GM20000 (cell line): ENCODE measurements around the gene GREB1L.

Source experiments
- DNase-seq: peaks from one replicate; pipeline ENCODE4 v3.0.0; 2012; ENCODE audit warnings: low spot score
- TF ChIP-seq, protein P1 (sequence below): IDR thresholded peaks from 2 replicates; pipeline ENCODE4 v1.5.1; 2012; ENCODE audit warnings: mild to moderate bottlenecking, control low read depth; ENCODE audit errors: extremely low read depth, missing control alignments

Gene GREB1L

DNA sequence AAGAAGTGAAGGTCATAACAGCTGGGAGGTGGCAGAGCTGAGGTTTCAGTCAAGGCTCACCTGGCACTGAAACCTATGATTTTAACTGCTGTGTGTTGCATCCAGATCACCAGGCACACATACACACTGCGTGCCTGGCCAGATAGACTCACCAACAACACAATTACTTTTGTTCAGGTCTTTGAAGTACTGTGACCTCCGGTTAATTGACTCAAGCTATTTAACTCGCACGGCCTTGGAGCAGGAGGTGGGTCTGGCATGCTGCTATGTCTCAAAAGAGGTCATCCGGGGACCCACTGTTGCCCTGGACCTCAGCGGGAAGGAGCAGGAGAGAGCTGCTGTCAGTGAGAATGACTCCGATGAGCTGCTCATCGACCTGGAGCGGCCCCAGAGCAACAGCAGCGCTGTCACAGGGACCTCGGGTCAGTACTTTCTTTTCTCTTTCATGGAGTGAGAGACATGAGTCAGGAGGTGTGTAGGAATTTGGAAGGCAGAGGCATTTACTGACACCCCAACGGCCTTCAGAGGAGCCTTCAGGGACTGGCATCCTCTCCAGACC is 254.3 kb downstream of the GREB1L start:
- DNase-seq, result no peak
- TF ChIP-seq, protein P1, sequence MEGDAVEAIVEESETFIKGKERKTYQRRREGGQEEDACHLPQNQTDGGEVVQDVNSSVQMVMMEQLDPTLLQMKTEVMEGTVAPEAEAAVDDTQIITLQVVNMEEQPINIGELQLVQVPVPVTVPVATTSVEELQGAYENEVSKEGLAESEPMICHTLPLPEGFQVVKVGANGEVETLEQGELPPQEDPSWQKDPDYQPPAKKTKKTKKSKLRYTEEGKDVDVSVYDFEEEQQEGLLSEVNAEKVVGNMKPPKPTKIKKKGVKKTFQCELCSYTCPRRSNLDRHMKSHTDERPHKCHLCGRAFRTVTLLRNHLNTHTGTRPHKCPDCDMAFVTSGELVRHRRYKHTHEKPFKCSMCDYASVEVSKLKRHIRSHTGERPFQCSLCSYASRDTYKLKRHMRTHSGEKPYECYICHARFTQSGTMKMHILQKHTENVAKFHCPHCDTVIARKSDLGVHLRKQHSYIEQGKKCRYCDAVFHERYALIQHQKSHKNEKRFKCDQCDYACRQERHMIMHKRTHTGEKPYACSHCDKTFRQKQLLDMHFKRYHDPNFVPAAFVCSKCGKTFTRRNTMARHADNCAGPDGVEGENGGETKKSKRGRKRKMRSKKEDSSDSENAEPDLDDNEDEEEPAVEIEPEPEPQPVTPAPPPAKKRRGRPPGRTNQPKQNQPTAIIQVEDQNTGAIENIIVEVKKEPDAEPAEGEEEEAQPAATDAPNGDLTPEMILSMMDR, result no peak

DNA sequence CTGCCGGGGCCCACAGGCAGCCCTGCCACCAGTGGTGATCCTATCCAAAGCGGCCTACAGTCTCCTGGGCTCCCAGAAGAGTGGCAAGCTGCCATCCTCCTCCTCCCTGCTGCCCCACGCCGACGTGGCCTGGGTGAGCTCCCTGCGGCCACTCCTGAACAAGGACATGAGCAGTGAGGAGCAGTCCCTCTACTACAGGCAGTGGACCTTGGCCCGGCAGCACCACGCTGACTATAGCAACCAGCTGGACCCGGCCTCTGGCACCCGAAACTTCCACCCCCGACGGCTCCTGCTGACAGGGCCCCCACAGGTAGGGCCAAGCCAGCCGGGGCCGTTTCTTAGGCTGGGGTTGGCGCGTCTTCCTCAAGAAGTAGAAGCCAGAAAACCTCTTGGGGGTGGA is 258.0 kb downstream of the GREB1L start:
- TF ChIP-seq, protein P1, result no peak
- no peak for DNase-seq

DNA sequence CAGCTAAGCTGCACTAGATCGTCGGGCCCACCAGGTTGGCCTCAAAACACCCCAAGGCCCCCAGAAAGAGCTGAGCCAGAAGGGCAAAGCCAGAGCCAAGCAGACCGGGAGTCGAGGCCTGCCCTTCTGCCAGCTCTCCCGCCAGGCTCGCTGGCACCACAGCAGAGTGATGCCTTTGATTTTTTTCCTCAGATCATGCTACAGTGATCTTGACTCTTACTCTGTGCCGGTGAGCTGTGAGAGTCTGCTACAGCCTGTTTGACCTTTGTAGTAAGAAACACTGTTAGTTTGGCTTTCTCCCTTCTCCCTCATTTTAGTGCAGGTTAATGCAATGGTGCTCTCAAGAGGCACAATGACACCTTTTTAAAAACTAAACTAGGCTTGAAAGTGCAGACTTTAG is 260.6 kb downstream of the GREB1L start:
- TF ChIP-seq, protein P1, result no peak
- DNase-seq, result no peak

DNA sequence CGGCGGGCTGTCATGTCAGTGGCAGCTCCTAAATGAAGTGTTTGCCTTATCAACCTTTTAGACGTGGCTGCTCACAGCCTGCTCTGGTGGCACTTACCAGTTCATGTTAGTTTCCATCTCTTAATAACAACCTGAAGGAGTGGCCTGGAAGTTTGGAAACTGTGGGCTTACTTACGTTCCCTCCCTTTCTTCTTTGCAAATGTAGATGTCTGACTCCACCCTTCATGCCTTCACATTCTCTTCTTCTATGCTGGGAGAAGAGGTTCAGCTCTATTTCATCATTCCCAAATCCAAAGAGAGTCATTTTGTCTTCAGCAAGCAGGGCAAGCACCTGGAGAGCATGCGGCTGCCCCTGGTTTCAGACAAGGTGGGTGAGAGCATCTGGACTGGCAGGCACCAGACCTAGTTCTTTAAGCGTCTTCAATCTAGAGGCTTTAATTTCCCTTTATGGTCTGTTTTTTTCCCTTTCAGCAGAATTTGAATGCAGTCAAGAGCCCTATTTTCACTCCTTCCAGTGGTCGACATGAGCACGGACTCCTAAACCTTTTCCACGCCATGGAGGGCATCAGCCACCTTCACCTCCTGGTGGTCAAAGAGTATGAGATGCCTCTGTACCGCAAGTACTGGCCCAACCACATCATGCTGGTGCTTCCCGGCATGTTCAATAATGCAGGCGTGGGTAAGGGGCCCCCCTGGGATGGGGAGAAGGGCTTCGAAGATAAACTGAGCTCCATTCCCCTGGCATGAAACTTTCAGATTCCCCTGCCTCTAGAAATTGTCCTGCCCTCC is 266.1 kb downstream of the GREB1L start:
- TF ChIP-seq, protein P1, result no peak
- DNase-seq, result no peak

DNA sequence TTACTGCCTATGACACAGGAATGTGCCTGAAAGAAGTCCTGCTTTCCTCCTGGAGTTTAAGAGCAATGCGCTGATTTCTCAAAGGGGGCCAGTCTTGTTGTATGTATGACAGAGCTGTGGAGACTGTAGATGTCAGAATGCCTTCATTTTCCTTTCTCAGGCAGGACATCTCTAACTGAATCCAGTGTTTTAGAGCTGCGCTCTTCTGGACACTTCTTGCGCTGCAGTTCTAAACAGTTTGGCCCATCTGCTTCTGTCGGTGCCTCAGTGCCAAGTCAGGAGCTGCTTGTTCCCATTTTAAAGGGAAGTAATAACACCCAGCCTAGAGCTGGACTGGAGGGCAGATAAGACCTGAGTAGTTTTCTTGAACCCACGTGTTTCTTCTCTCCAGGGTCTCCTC is 267.0 kb downstream of the GREB1L start:
- TF ChIP-seq, protein P1, result no peak
- no peak for DNase-seq

DNA sequence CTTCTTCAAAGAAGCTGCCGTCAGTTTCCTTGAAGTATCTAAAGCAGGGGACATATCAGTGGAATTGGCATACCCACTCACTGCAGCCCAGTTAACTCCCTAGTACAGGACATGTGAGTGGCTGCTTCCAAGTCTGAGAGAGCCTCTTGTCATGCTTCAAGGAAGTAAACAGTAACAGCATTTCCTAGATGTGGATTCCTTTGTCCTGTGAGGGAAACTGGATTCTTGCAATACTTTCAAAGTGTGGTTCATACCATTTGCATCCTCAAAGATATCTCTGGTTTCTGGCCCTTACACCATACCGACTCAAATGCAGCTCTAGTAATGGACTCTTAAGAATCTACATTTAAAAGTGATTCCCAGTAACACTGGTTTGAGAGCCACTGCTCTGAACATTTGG is 271.3 kb downstream of the GREB1L start:
- DNase-seq, result no peak
- TF ChIP-seq, protein P1, result no peak

DNA sequence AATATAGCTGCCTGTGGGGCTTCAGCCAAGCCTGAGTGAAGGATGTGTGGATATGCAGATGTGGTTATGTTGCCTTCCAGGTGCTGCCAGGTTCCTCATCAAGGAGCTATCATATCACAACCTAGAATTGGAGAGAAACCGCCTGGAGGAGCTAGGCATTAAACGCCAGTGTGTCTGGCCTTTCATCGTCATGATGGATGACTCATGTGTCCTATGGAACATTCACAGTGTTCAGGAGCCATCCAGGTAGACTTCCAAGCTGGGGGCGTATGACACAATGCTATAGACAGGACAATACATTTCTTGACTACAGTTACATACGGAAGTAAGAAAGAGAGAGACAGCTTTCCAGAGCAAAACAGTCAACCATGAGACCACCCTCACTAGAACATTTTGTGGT is 271.7 kb downstream of the GREB1L start:
- DNase-seq, result no peak

More for the DNA sequence above, 271.7 kb downstream of the GREB1L start:
- TF ChIP-seq, protein P1, result no peak
